ENCODE data around the gene UBR3.

Gene UBR3

GRCh38 chr2:169966454-169966853 lies 139.2 kb downstream of the UBR3 start:
- H3K4me3 ChIP-seq (ENCODE audit: low read length), result no peak overlapping the region
- no peak overlapping the region for H3K9ac ChIP-seq (ENCODE audit: low read length)
- peaks cover 4% of the 10 kb centered on the region for H3K36me3 ChIP-seq (ENCODE audit: control insufficient read depth, insufficient read depth, low read length)
- H3K27me3 ChIP-seq (ENCODE audit: control insufficient read depth, insufficient read depth, low read length), result no peaks in the 10 kb centered on the region
- H3K4me1 ChIP-seq (ENCODE audit: control insufficient read depth, insufficient read depth, low read length), result peaks cover 4% of the 10 kb centered on the region
- H3K27ac ChIP-seq (ENCODE audit: low read depth, low read length), result no peak overlapping the region

- Histone ChIP-seq H3K9ac (ENCODE audit: low read length) (no peak overlapping the region), H3K4me3 (ENCODE audit: low read length) (no peak overlapping the region), H3K4me1 (ENCODE audit: control insufficient read depth, insufficient read depth, low read length) (peaks cover 4% of the 10 kb centered on the region), H3K27ac (ENCODE audit: low read depth, low read length) (no peak overlapping the region), H3K36me3 (ENCODE audit: control insufficient read depth, insufficient read depth, low read length) (peaks cover 4% of the 10 kb centered on the region), H3K27me3 (ENCODE audit: control insufficient read depth, insufficient read depth, low read length) (no peaks in the 10 kb centered on the region)
Observed at GRCh38 chr2:169968743-169969142, 141.5 kb downstream of the UBR3 start.

- H3K4me1 ChIP-seq (ENCODE audit: control insufficient read depth, insufficient read depth, low read length), result no peaks in the 10 kb centered on the region
- no peaks in the 10 kb centered on the region for H3K27me3 ChIP-seq (ENCODE audit: control insufficient read depth, insufficient read depth, low read length)
- no peak overlapping the region for H3K27ac ChIP-seq (ENCODE audit: low read depth, low read length)
- H3K4me3 ChIP-seq (ENCODE audit: low read length), result no peak overlapping the region
- H3K36me3 ChIP-seq (ENCODE audit: control insufficient read depth, insufficient read depth, low read length), result peaks cover 4% of the 10 kb centered on the region
- H3K9ac ChIP-seq (ENCODE audit: low read length), result no peak overlapping the region
Observed at GRCh38 chr2:169975221-169975620, 148.0 kb downstream of the UBR3 start.

- Histone ChIP-seq H3K4me1 (ENCODE audit: control insufficient read depth, insufficient read depth, low read length) (no peaks in the 10 kb centered on the region), H3K9ac (ENCODE audit: low read length) (no peak overlapping the region), H3K4me3 (ENCODE audit: low read length) (no peak overlapping the region), H3K27me3 (ENCODE audit: control insufficient read depth, insufficient read depth, low read length) (no peaks in the 10 kb centered on the region), H3K36me3 (ENCODE audit: control insufficient read depth, insufficient read depth, low read length) (peaks cover 4% of the 10 kb centered on the region), H3K27ac (ENCODE audit: low read depth, low read length) (no peak overlapping the region)
Observed at GRCh38 chr2:169976335-169976851, 149.1 kb downstream of the UBR3 start.

GRCh38 chr2:169977530-169977929 lies 150.3 kb downstream of the UBR3 start:
- Histone ChIP-seq H3K4me1 (ENCODE audit: control insufficient read depth, insufficient read depth, low read length) (no peaks in the 10 kb centered on the region), H3K9ac (ENCODE audit: low read length) (no peak overlapping the region), H3K4me3 (ENCODE audit: low read length) (no peak overlapping the region), H3K27me3 (ENCODE audit: control insufficient read depth, insufficient read depth, low read length) (no peaks in the 10 kb centered on the region), H3K36me3 (ENCODE audit: control insufficient read depth, insufficient read depth, low read length) (peaks cover 4% of the 10 kb centered on the region), H3K27ac (ENCODE audit: low read depth, low read length) (no peak overlapping the region)

GRCh38 chr2:169978402-169979017 lies 151.3 kb downstream of the UBR3 start:
- no peaks in the 10 kb centered on the region for H3K27me3 ChIP-seq (ENCODE audit: control insufficient read depth, insufficient read depth, low read length)
- H3K36me3 ChIP-seq (ENCODE audit: control insufficient read depth, insufficient read depth, low read length), result peaks cover 4% of the 10 kb centered on the region
- H3K4me3 ChIP-seq (ENCODE audit: low read length), result no peak overlapping the region

GRCh38 chr2:169979025-169979424 lies 151.8 kb downstream of the UBR3 start:
- no peak overlapping the region for H3K9ac ChIP-seq (ENCODE audit: low read length)

More at GRCh38 chr2:169978402-169979017, 151.3 kb downstream of the UBR3 start:
- no peak overlapping the region for H3K9ac ChIP-seq (ENCODE audit: low read length)
- no peaks in the 10 kb centered on the region for H3K4me1 ChIP-seq (ENCODE audit: control insufficient read depth, insufficient read depth, low read length)
- H3K27ac ChIP-seq (ENCODE audit: low read depth, low read length), result no peak overlapping the region

GRCh38 chr2:169980001-169980400 lies 152.7 kb downstream of the UBR3 start:
- H3K27ac ChIP-seq (ENCODE audit: low read depth, low read length), result no peak overlapping the region
- H3K4me3 ChIP-seq (ENCODE audit: low read length), result no peak overlapping the region
- no peaks in the 10 kb centered on the region for H3K27me3 ChIP-seq (ENCODE audit: control insufficient read depth, insufficient read depth, low read length)
- no peaks in the 10 kb centered on the region for H3K4me1 ChIP-seq (ENCODE audit: control insufficient read depth, insufficient read depth, low read length)
- H3K9ac ChIP-seq (ENCODE audit: low read length), result no peak overlapping the region
- H3K36me3 ChIP-seq (ENCODE audit: control insufficient read depth, insufficient read depth, low read length), result peaks cover 4% of the 10 kb centered on the region

More at GRCh38 chr2:169979025-169979424, 151.8 kb downstream of the UBR3 start:
- Histone ChIP-seq H3K27ac (ENCODE audit: low read depth, low read length) (no peak overlapping the region), H3K4me1 (ENCODE audit: control insufficient read depth, insufficient read depth, low read length) (no peaks in the 10 kb centered on the region), H3K36me3 (ENCODE audit: control insufficient read depth, insufficient read depth, low read length) (peaks cover 4% of the 10 kb centered on the region), H3K27me3 (ENCODE audit: control insufficient read depth, insufficient read depth, low read length) (no peaks in the 10 kb centered on the region), H3K4me3 (ENCODE audit: low read length) (no peak overlapping the region)

GRCh38 chr2:169980643-169981042 lies 153.4 kb downstream of the UBR3 start:
- H3K27me3 ChIP-seq (ENCODE audit: control insufficient read depth, insufficient read depth, low read length), result no peaks in the 10 kb centered on the region
- no peak overlapping the region for H3K9ac ChIP-seq (ENCODE audit: low read length)
- H3K27ac ChIP-seq (ENCODE audit: low read depth, low read length), result no peak overlapping the region
- H3K4me1 ChIP-seq (ENCODE audit: control insufficient read depth, insufficient read depth, low read length), result no peaks in the 10 kb centered on the region
- no peak overlapping the region for H3K4me3 ChIP-seq (ENCODE audit: low read length)
- peaks cover 4% of the 10 kb centered on the region for H3K36me3 ChIP-seq (ENCODE audit: control insufficient read depth, insufficient read depth, low read length)

GRCh38 chr2:169982929-169983328 lies 155.7 kb downstream of the UBR3 start:
- no peak overlapping the region for H3K27ac ChIP-seq (ENCODE audit: low read depth, low read length)

GRCh38 chr2:169983506-169983905 lies 156.3 kb downstream of the UBR3 start:
- no peak overlapping the region for H3K9ac ChIP-seq (ENCODE audit: low read length)
- H3K4me1 ChIP-seq (ENCODE audit: control insufficient read depth, insufficient read depth, low read length), result no peaks in the 10 kb centered on the region
- no peaks in the 10 kb centered on the region for H3K36me3 ChIP-seq (ENCODE audit: control insufficient read depth, insufficient read depth, low read length)
- H3K27me3 ChIP-seq (ENCODE audit: control insufficient read depth, insufficient read depth, low read length), result no peaks in the 10 kb centered on the region
- no peak overlapping the region for H3K27ac ChIP-seq (ENCODE audit: low read depth, low read length)
- H3K4me3 ChIP-seq (ENCODE audit: low read length), result no peak overlapping the region

More at GRCh38 chr2:169982929-169983328, 155.7 kb downstream of the UBR3 start:
- no peaks in the 10 kb centered on the region for H3K27me3 ChIP-seq (ENCODE audit: control insufficient read depth, insufficient read depth, low read length)
- no peak overlapping the region for H3K4me3 ChIP-seq (ENCODE audit: low read length)
- H3K9ac ChIP-seq (ENCODE audit: low read length), result no peak overlapping the region
- H3K36me3 ChIP-seq (ENCODE audit: control insufficient read depth, insufficient read depth, low read length), result no peaks in the 10 kb centered on the region
- H3K4me1 ChIP-seq (ENCODE audit: control insufficient read depth, insufficient read depth, low read length), result no peaks in the 10 kb centered on the region

- no peaks in the 10 kb centered on the region for H3K36me3 ChIP-seq (ENCODE audit: control insufficient read depth, insufficient read depth, low read length)
- H3K4me1 ChIP-seq (ENCODE audit: control insufficient read depth, insufficient read depth, low read length), result no peaks in the 10 kb centered on the region
- H3K9ac ChIP-seq (ENCODE audit: low read length), result no peak overlapping the region
- H3K27me3 ChIP-seq (ENCODE audit: control insufficient read depth, insufficient read depth, low read length), result no peaks in the 10 kb centered on the region
- no peak overlapping the region for H3K27ac ChIP-seq (ENCODE audit: low read depth, low read length)
- no peak overlapping the region for H3K4me3 ChIP-seq (ENCODE audit: low read length)
Observed at GRCh38 chr2:169984145-169984544, 156.9 kb downstream of the UBR3 start.

GRCh38 chr2:169994752-169995151 lies 167.5 kb downstream of the UBR3 start:
- Histone ChIP-seq H3K4me1 (ENCODE audit: control insufficient read depth, insufficient read depth, low read length) (peaks cover 3% of the 10 kb centered on the region), H3K27me3 (ENCODE audit: control insufficient read depth, insufficient read depth, low read length) (no peaks in the 10 kb centered on the region), H3K4me3 (ENCODE audit: low read length) (no peak overlapping the region), H3K9ac (ENCODE audit: low read length) (no peak overlapping the region), H3K36me3 (ENCODE audit: control insufficient read depth, insufficient read depth, low read length) (no peaks in the 10 kb centered on the region), H3K27ac (ENCODE audit: low read depth, low read length) (no peak overlapping the region)

Data from rectal smooth muscle tissue (tissue), 1 donor.